Mesenchymal stem cell (in vitro differentiated cells and primary cell): Measurements from ENCODE around the gene FOSL1.
A peak's percentile ranks its signal among the peaks of the same experiment; 100 is the strongest.

Experiments
- DNase-seq: peaks from one replicate; pipeline ENCODE4 v3.0.0-alpha.2; 2013
- H2AFZ ChIP-seq: one replicate; pipeline ENCODE4 v1.6.1; 2013; ENCODE audit warnings: low read depth, mild to moderate bottlenecking, control low read depth, inconsistent platforms, low read length, moderate library complexity
- H2AK5ac ChIP-seq: 2 replicates; pipeline ENCODE4 v1.6.1; 2013; ENCODE audit warnings: low read length, moderate library complexity, mild to moderate bottlenecking, inconsistent platforms; ENCODE audit not compliant: severe bottlenecking
- H2BK120ac ChIP-seq: one replicate; pipeline ENCODE4 v1.6.1; 2013; ENCODE audit warnings: low read depth, mild to moderate bottlenecking, inconsistent platforms, low read length, moderate library complexity
- H2BK12ac ChIP-seq, 2 experiments: one replicate each; pipeline ENCODE4 v1.6.1; 2013; ENCODE audit warnings: inconsistent platforms in 2 of 2, low read length in 2 of 2, mild to moderate bottlenecking in 2 of 2, moderate library complexity in 2 of 2, control low read depth in 1 of 2
- H2BK15ac ChIP-seq: one replicate; pipeline ENCODE4 v1.6.1; 2013; ENCODE audit warnings: mild to moderate bottlenecking, low read depth, inconsistent platforms; ENCODE audit not compliant: poor library complexity, severe bottlenecking
- H2BK5ac ChIP-seq: 2 replicates; pipeline ENCODE4 v1.6.1; 2013; ENCODE audit warnings: low read depth, mild to moderate bottlenecking, low read length, control low read depth, inconsistent platforms; ENCODE audit not compliant: poor library complexity, severe bottlenecking
- H3K14ac ChIP-seq, 2 experiments: one replicate each; pipeline ENCODE4 v1.6.1; 2013; ENCODE audit warnings: inconsistent platforms in 2 of 2, low read length in 2 of 2, control low read depth in 1 of 2, mild to moderate bottlenecking in 1 of 2, moderate library complexity in 1 of 2
- H3K18ac ChIP-seq, 2 experiments: one replicate each; pipeline ENCODE4 v1.6.1; 2013; ENCODE audit warnings: inconsistent platforms in 2 of 2, low read length in 2 of 2, control low read depth in 1 of 2, low read depth in 1 of 2, mild to moderate bottlenecking in 1 of 2
- H3K23ac ChIP-seq, 2 experiments: one replicate each; pipeline ENCODE4 v1.6.1; 2013; ENCODE audit warnings: inconsistent platforms in 2 of 2, low read length in 2 of 2, mild to moderate bottlenecking in 2 of 2, moderate library complexity in 2 of 2, control low read depth in 1 of 2
- H3K27ac ChIP-seq: 2 replicates; pipeline ENCODE4 v1.5.1; 2013; ENCODE audit warnings: mild to moderate bottlenecking, moderate library complexity, low read length, control low read depth, inconsistent platforms; ENCODE audit not compliant: poor library complexity, severe bottlenecking
- H3K27me3 ChIP-seq, 2 experiments: 2 replicates each; pipeline versions ENCODE4 v1.6.1 to v1.7.0; 2013; ENCODE audit warnings: low read length in 2 of 2, mild to moderate bottlenecking in 2 of 2, moderate library complexity in 2 of 2, control low read depth in 1 of 2, inconsistent platforms in 1 of 2; ENCODE audit not compliant: control insufficient read depth in 1 of 2, insufficient read depth in 1 of 2
- H3K36me3 ChIP-seq, 2 experiments: 2 replicates each; pipeline versions ENCODE4 v1.6.1 to v1.7.0; 2013; ENCODE audit warnings: low read length in 2 of 2, control low read depth in 1 of 2, inconsistent platforms in 1 of 2, low read depth in 1 of 2, mild to moderate bottlenecking in 1 of 2; ENCODE audit not compliant: insufficient read depth in 2 of 2, control insufficient read depth in 1 of 2
- H3K4ac ChIP-seq, 2 experiments: one replicate each; pipeline ENCODE4 v1.6.1; 2013; ENCODE audit warnings: inconsistent platforms in 2 of 2, low read length in 2 of 2, mild to moderate bottlenecking in 2 of 2, moderate library complexity in 2 of 2, control low read depth in 1 of 2, low read depth in 1 of 2
- H3K4me1 ChIP-seq: 2 replicates; pipeline ENCODE4 v1.6.1; 2013; ENCODE audit warnings: low read depth, low read length, control low read depth; ENCODE audit not compliant: control insufficient read depth, insufficient read depth
- H3K4me2 ChIP-seq: 2 replicates; pipeline ENCODE4 v1.6.1; 2013; ENCODE audit warnings: low read length, mild to moderate bottlenecking, inconsistent platforms; ENCODE audit not compliant: poor library complexity, severe bottlenecking
- H3K4me3 ChIP-seq, 2 experiments: 2 replicates each; pipeline versions ENCODE4 v1.5.1 to v1.7.0; 2013; ENCODE audit warnings: low read length in 2 of 2, mild to moderate bottlenecking in 2 of 2, control low read depth in 1 of 2, low read depth in 1 of 2; ENCODE audit not compliant: insufficient read depth in 1 of 2
- H3K79me1 ChIP-seq: replicated peaks from 2 replicates; pipeline ENCODE4 v1.6.1; 2013; ENCODE audit warnings: mild to moderate bottlenecking, control low read depth, low read length, inconsistent platforms; ENCODE audit not compliant: poor library complexity, severe bottlenecking
- H3K9ac ChIP-seq: 2 replicates; pipeline ENCODE4 v1.7.0; 2013; ENCODE audit warnings: mild to moderate bottlenecking, low read length, moderate library complexity
- H3K9me3 ChIP-seq: 2 replicates; pipeline ENCODE4 v1.7.0; 2013; ENCODE audit warnings: mild to moderate bottlenecking, low read length; ENCODE audit not compliant: control insufficient read depth
- H4K8ac ChIP-seq: one replicate; pipeline ENCODE4 v1.6.1; 2013; ENCODE audit warnings: inconsistent platforms, mild to moderate bottlenecking, low read length, moderate library complexity
- H4K91ac ChIP-seq: one replicate; pipeline ENCODE4 v1.6.1; 2013; ENCODE audit warnings: mild to moderate bottlenecking, low read length, inconsistent platforms
- WGBS: methylation state at CpG from one replicate; pipeline ENCODE4 v1.1.7; 2013; ENCODE audit warnings: mixed read lengths; 5-methylcytosine and 5-hydroxymethylcytosine counted together

The FOSL1 gene

GRCh38 chr11:65873318-65874156 is 26.7 kb downstream of the FOSL1 start:
- Histone ChIP-seq H3K27me3 (no peaks in the 10 kb centered on the region), H3K18ac (peak overlapping the region; percentile 97), H4K91ac (peak overlapping the region; percentile 94), H2BK15ac (peak overlapping the region; percentile 98), H3K27ac (peak overlapping the region; percentile 82), H3K4ac (peak overlapping the region; percentile 79 to 98), H2BK12ac (peak overlapping the region; percentile 82 to 97), H3K14ac (peak overlapping the region; percentile 82 to 87), H3K4me2 (peak overlapping the region; percentile 97), H3K36me3 (peaks cover 25 to 27% of the 10 kb centered on the region in 2 experiments), H3K9me3 (no peaks in the 10 kb centered on the region), H4K8ac (peak overlapping the region; percentile 96), H2AK5ac (peak overlapping the region; percentile 53), H3K9ac (peak overlapping the region; percentile 91), H3K4me1 (peaks cover 28% of the 10 kb centered on the region), H3K4me3 (peak overlapping the region; percentile 88 to 91), H2BK5ac (no peak overlapping the region), H2AFZ (peak overlapping the region; percentile 84), H3K23ac (peak overlapping the region in 1 of 2 experiments; percentile 74), H2BK120ac (peak overlapping the region; percentile 91), H3K79me1 (peaks cover 9% of the 10 kb centered on the region)
- WGBS: 11% methylated on average over 44 of the region's 54 CpGs
- DNase-seq: peak; percentile 95

DNA sequence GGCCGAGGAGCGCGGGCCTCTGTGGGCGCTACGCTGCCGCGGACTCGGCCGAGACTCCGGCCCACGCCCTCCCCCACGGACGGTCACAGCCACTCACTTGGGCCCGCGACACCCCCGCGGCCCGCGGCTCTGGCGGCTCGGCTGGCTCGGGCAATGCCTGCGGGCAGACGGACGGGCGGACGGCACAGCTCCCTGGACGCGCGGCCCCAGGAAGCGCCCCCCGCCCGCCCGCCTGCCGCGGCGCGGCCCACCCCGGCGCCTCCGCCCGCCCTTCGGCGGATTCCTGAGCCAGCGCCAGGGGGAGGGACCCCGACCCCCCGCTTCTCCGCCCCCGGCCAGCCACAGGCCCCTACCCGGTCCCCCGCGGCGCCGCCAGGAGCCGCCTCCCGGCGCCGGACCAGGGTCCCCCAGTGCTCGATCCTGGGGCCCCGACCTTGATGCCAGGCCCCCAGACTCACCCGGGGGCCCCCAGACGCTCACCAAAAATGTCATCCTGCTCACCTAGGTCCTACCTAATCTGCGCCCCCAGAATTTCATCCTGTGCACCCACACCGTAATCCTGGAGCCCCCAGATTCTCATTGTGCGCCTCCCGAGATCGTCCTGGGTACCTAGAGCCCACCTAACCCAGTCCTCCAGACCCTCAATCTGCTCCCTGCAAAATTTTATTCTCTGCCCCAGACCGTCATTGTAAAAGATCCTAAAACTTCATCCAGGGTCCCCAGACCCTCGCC is 27.4 kb downstream of the FOSL1 start, which contains the start of gene EFEMP2:
TSS of gene EFEMP2 (minus strand) at position 215 of the 732 bp plus-strand sequence. CDS start 446 bp downstream, outside the sequence.
- Histone ChIP-seq H3K4me3 (peak within 1 kb of the TSS; percentile 88 to 91), H2BK5ac (peak within 1 kb of the TSS; percentile 36), H3K4me2 (peak within 1 kb of the TSS; percentile 97), H4K8ac (peak within 1 kb of the TSS; percentile 96), H3K79me1 (peaks cover 12% of the 10 kb centered on the region), H3K27me3 (no peaks in the 10 kb centered on the region), H3K18ac (peak within 1 kb of the TSS; percentile 97 to 98), H2BK12ac (peak within 1 kb of the TSS; percentile 82 to 97), H4K91ac (peak within 1 kb of the TSS; percentile 97), H2BK120ac (peak within 1 kb of the TSS; percentile 91), H3K14ac (peak within 1 kb of the TSS; percentile 87 to 95), H3K27ac (peak within 1 kb of the TSS; percentile 84), H3K4ac (peak within 1 kb of the TSS; percentile 96 to 98), H3K4me1 (peaks cover 32% of the 10 kb centered on the region), H3K23ac (peak within 1 kb of the TSS in 1 of 2 experiments; percentile 74), H3K9ac (peak within 1 kb of the TSS; percentile 94), H3K36me3 (peaks cover 33 to 34% of the 10 kb centered on the region in 2 experiments), H2AK5ac (peak within 1 kb of the TSS; percentile 85), H3K9me3 (no peaks in the 10 kb centered on the region), H2BK15ac (peak within 1 kb of the TSS; percentile 98), H2AFZ (peak within 1 kb of the TSS; percentile 84)
- DNase-seq: peak; percentile 49
- WGBS: 1% methylated on average over 47 of the region's 69 CpGs

GRCh38 chr11:65871811-65872548 is 28.2 kb downstream of the FOSL1 start:
- Histone ChIP-seq H2BK15ac (peak overlapping the region; percentile 89), H4K91ac (peak overlapping the region; percentile 93), H3K9me3 (no peaks in the 10 kb centered on the region), H3K4me2 (peak overlapping the region; percentile 87), H2BK5ac (peak overlapping the region; percentile 36), H3K79me1 (peaks cover 12% of the 10 kb centered on the region), H3K36me3 (peaks cover 40 to 42% of the 10 kb centered on the region in 2 experiments), H2AFZ (no peak overlapping the region), H2AK5ac (peak overlapping the region; percentile 85), H3K14ac (peak overlapping the region; percentile 37 to 95), H3K23ac (peak overlapping the region in 1 of 2 experiments; percentile 66), H3K27ac (peak overlapping the region; percentile 84), H4K8ac (peak overlapping the region; percentile 86), H3K27me3 (no peaks in the 10 kb centered on the region), H2BK120ac (peak overlapping the region; percentile 91), H2BK12ac (peak overlapping the region; percentile 35 to 80), H3K4me1 (peaks cover 32% of the 10 kb centered on the region), H3K18ac (peak overlapping the region; percentile 86 to 90), H3K4me3 (peak overlapping the region; percentile 87 to 88), H3K4ac (peak overlapping the region; percentile 91 to 96), H3K9ac (peak overlapping the region; percentile 94)
- 23% methylated on average over 21 of the region's 26 CpGs for WGBS
- peak; percentile 64 for DNase-seq
